ENCODE results near the gene ASB6. TPM values are rescaled to one million over a fixed set of nuclear protein-coding genes. Genes with fewer than 3 reads are reported as not detected.

ASB6 gene
- total RNA-seq, 4 donors from 2014 or later = 21.7 to 29.2 (median 24.0) TPM

DNA sequence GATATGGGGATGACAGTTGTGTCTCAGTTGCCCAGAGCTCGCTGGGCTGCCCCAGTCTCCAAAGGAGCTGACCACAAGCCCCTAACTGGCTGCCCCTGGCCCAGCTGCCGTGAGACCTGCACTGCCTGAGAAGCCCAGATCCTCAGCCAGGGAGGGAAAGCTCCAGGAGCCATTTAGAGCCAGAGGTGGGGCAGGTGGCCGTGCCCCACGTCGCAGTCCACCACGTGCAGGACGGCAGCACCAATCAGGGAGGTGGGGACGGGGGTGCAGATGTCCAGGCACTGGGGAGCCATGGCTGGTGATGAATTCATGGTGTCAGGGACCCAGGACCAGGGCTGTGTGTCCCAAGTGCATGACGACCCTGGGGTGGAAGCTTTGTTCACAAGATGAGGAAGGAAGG, 36.9 kb upstream of the ASB6 start:
- TF ChIP-seq, protein P1, sequence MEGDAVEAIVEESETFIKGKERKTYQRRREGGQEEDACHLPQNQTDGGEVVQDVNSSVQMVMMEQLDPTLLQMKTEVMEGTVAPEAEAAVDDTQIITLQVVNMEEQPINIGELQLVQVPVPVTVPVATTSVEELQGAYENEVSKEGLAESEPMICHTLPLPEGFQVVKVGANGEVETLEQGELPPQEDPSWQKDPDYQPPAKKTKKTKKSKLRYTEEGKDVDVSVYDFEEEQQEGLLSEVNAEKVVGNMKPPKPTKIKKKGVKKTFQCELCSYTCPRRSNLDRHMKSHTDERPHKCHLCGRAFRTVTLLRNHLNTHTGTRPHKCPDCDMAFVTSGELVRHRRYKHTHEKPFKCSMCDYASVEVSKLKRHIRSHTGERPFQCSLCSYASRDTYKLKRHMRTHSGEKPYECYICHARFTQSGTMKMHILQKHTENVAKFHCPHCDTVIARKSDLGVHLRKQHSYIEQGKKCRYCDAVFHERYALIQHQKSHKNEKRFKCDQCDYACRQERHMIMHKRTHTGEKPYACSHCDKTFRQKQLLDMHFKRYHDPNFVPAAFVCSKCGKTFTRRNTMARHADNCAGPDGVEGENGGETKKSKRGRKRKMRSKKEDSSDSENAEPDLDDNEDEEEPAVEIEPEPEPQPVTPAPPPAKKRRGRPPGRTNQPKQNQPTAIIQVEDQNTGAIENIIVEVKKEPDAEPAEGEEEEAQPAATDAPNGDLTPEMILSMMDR (IDR thresholded peaks at IDR 0.05) = no peak
- no peak for TF ChIP-seq POLR2A (IDR thresholded peaks at IDR 0.05)
- Histone ChIP-seq H3K27me3 (no peaks in the 10 kb centered on the region), H3K36me3 (no peaks in the 10 kb centered on the region), H3K4me3 (replicated peaks in 1 of 3) (no peak overlapping the region), H3K9me3 (no peaks in the 10 kb centered on the region), H3K27ac (no peak overlapping the region), H3K4me1 (no peaks in the 10 kb centered on the region)
- DNase-seq = no peak
- WGBS, 2 donors = 71 to 80% methylated on average over 5 to 9 of the region's 9 CpGs
- intact Hi-C loops (cut with DNase I) = loop anchor here (10.0 kb wide), 1 partner anchor 1296 kb away; no protein-coding TSS in a partner anchor

DNA sequence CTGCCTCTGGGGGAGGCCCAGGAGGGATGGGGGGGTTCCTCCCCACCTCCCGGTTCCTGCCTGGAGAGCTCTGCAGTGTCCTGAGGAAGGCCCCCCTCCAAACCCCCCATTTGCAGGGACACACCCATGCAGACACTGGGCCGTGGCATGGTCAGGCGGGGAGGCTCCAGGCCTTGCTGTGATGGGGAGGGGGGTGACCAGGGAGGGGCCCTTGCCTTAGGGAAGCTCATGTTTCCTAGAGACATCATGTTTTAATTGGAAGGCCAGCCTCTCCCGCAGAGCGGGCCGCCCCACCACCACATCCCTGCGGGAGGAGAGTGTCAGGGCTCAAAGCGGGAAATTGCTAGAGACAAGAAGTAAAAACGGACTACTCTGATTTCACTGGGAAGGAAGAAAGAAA, 35.5 kb upstream of the ASB6 start:
- peak overlapping the region in 1 of 3 donors; percentile 38 for H3K27ac ChIP-seq
- no peak for DNase-seq
- no peaks in the 10 kb centered on the region for H3K4me1 ChIP-seq
- H3K9me3 ChIP-seq = no peaks in the 10 kb centered on the region
- no peaks in the 10 kb centered on the region for H3K27me3 ChIP-seq
- H3K36me3 ChIP-seq = no peaks in the 10 kb centered on the region
- TF ChIP-seq, protein P1 (IDR thresholded peaks at IDR 0.05) = no peak
- no peak for TF ChIP-seq POLR2A (IDR thresholded peaks at IDR 0.05)
- H3K4me3 ChIP-seq (replicated peaks in 1 of 3) = no peak overlapping the region
- WGBS, 2 donors = 35 to 40% methylated on average over 8 to 9 of the region's 9 CpGs
- intact Hi-C loops (cut with DNase I) = loop anchor here (10.0 kb wide), 1 partner anchor 1297 kb away; no protein-coding TSS in a partner anchor

GRCh38 chr9:129676975-129677374, 35.0 kb upstream of the ASB6 start:
- TF ChIP-seq POLR2A (IDR thresholded peaks at IDR 0.05) = no peak
- TF ChIP-seq, protein P1 (IDR thresholded peaks at IDR 0.05) = no peak
- H3K36me3 ChIP-seq = no peaks in the 10 kb centered on the region
- no peak overlapping the region for H3K4me3 ChIP-seq (replicated peaks in 1 of 3)
- intact Hi-C loops (cut with DNase I) = loop anchor here (10.0 kb wide), 1 partner anchor 1298 kb away; no protein-coding TSS in a partner anchor
- 60 to 68% methylated on average over 12 of the region's 12 CpGs for WGBS, 2 donors
- DNase-seq = no peak
- no peaks in the 10 kb centered on the region for H3K4me1 ChIP-seq
- no peaks in the 10 kb centered on the region for H3K9me3 ChIP-seq
- no peaks in the 10 kb centered on the region for H3K27me3 ChIP-seq
- peak overlapping the region in 1 of 3 donors; percentile 38 for H3K27ac ChIP-seq

DNA sequence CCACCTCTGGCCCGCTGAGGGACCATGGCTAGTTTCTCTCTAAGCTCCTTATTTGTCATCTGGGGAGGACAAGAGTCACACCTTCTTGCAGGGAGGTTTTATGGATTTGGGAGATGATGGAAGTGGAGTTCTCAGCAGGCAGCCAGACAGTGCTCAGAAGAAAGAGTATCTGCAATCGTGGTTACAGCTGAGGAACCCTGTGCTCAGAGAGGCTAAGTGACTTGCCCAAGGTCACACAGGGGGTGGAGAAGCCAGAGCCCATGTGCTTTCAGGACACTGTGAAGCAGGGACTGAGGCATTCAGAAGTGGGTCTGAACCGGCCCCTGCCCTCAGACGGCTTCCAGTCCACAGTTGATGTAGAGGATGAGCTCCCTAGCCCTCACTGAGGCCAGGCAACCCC, 34.3 kb upstream of the ASB6 start:
- no peaks in the 10 kb centered on the region for H3K4me1 ChIP-seq
- TF ChIP-seq, protein P1 (IDR thresholded peaks at IDR 0.05) = no peak
- no peak for TF ChIP-seq POLR2A (IDR thresholded peaks at IDR 0.05)
- WGBS, 2 donors = 71 to 89% methylated on average over 3 to 4 of the region's 4 CpGs

DNA sequence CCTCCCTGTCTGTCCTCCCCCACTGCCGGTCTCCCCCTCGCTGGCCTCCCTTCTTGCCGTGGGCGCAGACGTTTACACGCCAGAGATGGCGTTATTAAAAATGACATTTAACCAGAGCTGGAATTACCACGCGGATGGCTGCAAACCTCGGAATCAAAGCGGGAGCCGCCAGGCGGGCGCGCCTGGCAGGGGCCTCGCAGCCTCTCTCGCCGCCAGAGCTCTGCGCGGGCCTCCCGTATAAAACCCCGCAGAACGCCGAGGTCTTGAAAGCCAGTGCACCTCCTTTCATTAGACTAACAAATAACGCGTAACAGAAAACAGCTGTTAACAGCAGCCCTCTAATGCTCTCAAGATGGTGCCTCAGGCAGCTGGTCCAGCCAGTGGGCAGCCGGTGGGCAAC, 33.7 kb upstream of the ASB6 start:
- Histone ChIP-seq H3K4me1 (no peaks in the 10 kb centered on the region), H3K4me3 (replicated peaks in 1 of 3) (no peak overlapping the region), H3K27me3 (no peaks in the 10 kb centered on the region), H3K36me3 (no peaks in the 10 kb centered on the region), H3K27ac (no peak overlapping the region), H3K9me3 (no peaks in the 10 kb centered on the region)
- intact Hi-C loops (cut with DNase I) = loop anchor here (10.0 kb wide), 1 partner anchor 1299 kb away; no protein-coding TSS in a partner anchor
- no peak for TF ChIP-seq POLR2A (IDR thresholded peaks at IDR 0.05)
- TF ChIP-seq, protein P1 (IDR thresholded peaks at IDR 0.05) = no peak
- no peak for DNase-seq
- 70 to 84% methylated on average over 26 to 27 of the region's 27 CpGs for WGBS, 2 donors

More for the DNA sequence above, 34.3 kb upstream of the ASB6 start:
- Histone ChIP-seq H3K4me3 (replicated peaks in 1 of 3) (no peak overlapping the region), H3K36me3 (no peaks in the 10 kb centered on the region), H3K9me3 (no peaks in the 10 kb centered on the region), H3K27ac (no peak overlapping the region), H3K27me3 (no peaks in the 10 kb centered on the region)
- intact Hi-C loops (cut with DNase I) = loop anchor here (10.0 kb wide), 1 partner anchor 1299 kb away; no protein-coding TSS in a partner anchor
- no peak for DNase-seq

Data from thyroid gland (tissue), 4 donors.